Activated CD8-positive, alpha-beta memory T cell treated with anti-CD3 and anti-CD28 coated beads, Interleukin-2, amount 50 U/mL, for 1 hour (primary cell): ENCODE data around the gene FYB1.
A peak's percentile ranks its signal among the peaks of the same experiment; 100 is the strongest.

Experiments used
- DNase-seq: peaks from one replicate; pipeline ENCODE4 v3.0.0-alpha.2; 2020; ENCODE audit errors: extremely low read depth

Gene FYB1

GRCh38 chr5:39203951-39204350 lies 15.4 kb downstream of the FYB1 start:
- DNase-seq = no peak

GRCh38 chr5:39203275-39203922 lies 16.0 kb downstream of the FYB1 start:
- DNase-seq = no peak

- DNase-seq = no peak
Measured at GRCh38 chr5:39202597-39203274, 16.6 kb downstream of the FYB1 start.

- no peak for DNase-seq
Measured at GRCh38 chr5:39201781-39202596, 17.4 kb downstream of the FYB1 start.

GRCh38 chr5:39201160-39201780 lies 18.1 kb downstream of the FYB1 start:
- DNase-seq = no peak

- no peak for DNase-seq
Measured at GRCh38 chr5:39200081-39200480, 19.3 kb downstream of the FYB1 start.

GRCh38 chr5:39199335-39199734 lies 20.0 kb downstream of the FYB1 start:
- no peak for DNase-seq

- DNase-seq = no peak
Measured at GRCh38 chr5:39198127-39198526, 21.2 kb downstream of the FYB1 start.

- peak; percentile 53 for DNase-seq
Measured at GRCh38 chr5:39197556-39197955, 21.8 kb downstream of the FYB1 start.

- no peak for DNase-seq
Measured at GRCh38 chr5:39195198-39195826, 24.1 kb downstream of the FYB1 start.

- no peak for DNase-seq
Measured at GRCh38 chr5:39194466-39195136, 24.8 kb downstream of the FYB1 start.

- DNase-seq = no peak
Measured at GRCh38 chr5:39193553-39194465, 25.6 kb downstream of the FYB1 start.

- no peak for DNase-seq
Measured at GRCh38 chr5:39192450-39193160, 26.8 kb downstream of the FYB1 start.

GRCh38 chr5:39191216-39191615 lies 28.1 kb downstream of the FYB1 start:
- DNase-seq = no peak

- DNase-seq = no peak
Measured at GRCh38 chr5:39190311-39191102, 28.9 kb downstream of the FYB1 start.

- DNase-seq = no peak
Measured at GRCh38 chr5:39189292-39189955, 29.9 kb downstream of the FYB1 start.

GRCh38 chr5:39187831-39188731 lies 31.3 kb downstream of the FYB1 start:
- DNase-seq = no peak
